WERI-Rb-1 (cell line): ENCODE data around the gene DCK.
"Not testable (repeated sequence)": the region's sequence is repeated elsewhere in the genome, so short reads cannot be mapped to it uniquely, and the experiment has no call there.

Source experiments
- DNase-seq: peaks from one replicate; pipeline ENCODE4 v3.0.0-alpha.2; 2020
- H3K27ac ChIP-seq: fragments of 250-450 bp; sonication (Bioruptor Pico); 2 replicates; pipeline ENCODE4 v1.5.1; 2020; ENCODE audit warnings: mild to moderate bottlenecking, moderate library complexity
- H3K27me3 ChIP-seq: fragments of 250-450 bp; sonication (Bioruptor Pico); 2 replicates; pipeline ENCODE4 v1.5.1; 2021; ENCODE audit warnings: mild to moderate bottlenecking, low read depth, moderate library complexity; ENCODE audit not compliant: insufficient read depth, severe bottlenecking
- H3K36me3 ChIP-seq: fragments of 250-450 bp; sonication (Bioruptor Pico); 2 replicates; pipeline ENCODE4 v1.5.1; 2020; ENCODE audit warnings: mild to moderate bottlenecking, moderate library complexity
- H3K4me3 ChIP-seq: 2 replicates; pipeline ENCODE4 v1.5.1; 2011; ENCODE audit warnings: low read depth, mild to moderate bottlenecking, control low read depth, low read length
- H3K9me3 ChIP-seq: fragments of 250-450 bp; sonication (Bioruptor Pico); 2 replicates; pipeline ENCODE4 v1.5.1; 2021; ENCODE audit warnings: mild to moderate bottlenecking, moderate library complexity; ENCODE audit not compliant: severe bottlenecking
- CTCF ChIP-seq: IDR thresholded peaks from 2 replicates; pipeline ENCODE4 v1.5.1; 2011; ENCODE audit warnings: low read depth, mild to moderate bottlenecking, control low read depth, inconsistent platforms, low read length

Gene DCK

GRCh38 chr4:70994387-70995099, 1.1 kb downstream of the DCK start:
- no peak for DNase-seq
- H3K4me3 ChIP-seq: peak overlapping the region; percentile 74
- H3K27me3 ChIP-seq: no peaks in the 10 kb centered on the region
- H3K27ac ChIP-seq: peak overlapping the region; percentile 91
- TF ChIP-seq CTCF: no peak
- peaks cover 33% of the 10 kb centered on the region for H3K36me3 ChIP-seq
- no peaks in the 10 kb centered on the region for H3K9me3 ChIP-seq

GRCh38 chr4:70996018-70996360, 2.5 kb downstream of the DCK start:
- H3K27ac ChIP-seq: no peak overlapping the region
- H3K27me3 ChIP-seq: no peaks in the 10 kb centered on the region
- H3K36me3 ChIP-seq: peaks cover 38% of the 10 kb centered on the region
- H3K9me3 ChIP-seq: no peaks in the 10 kb centered on the region
- H3K4me3 ChIP-seq: no peak overlapping the region
- no peak for DNase-seq
- TF ChIP-seq CTCF: no peak

- Histone ChIP-seq H3K9me3 (no peaks in the 10 kb centered on the region), H3K4me3 (no peak overlapping the region), H3K27me3 (no peaks in the 10 kb centered on the region), H3K27ac (no peak overlapping the region), H3K36me3 (peaks cover 42% of the 10 kb centered on the region)
- no peak for TF ChIP-seq CTCF
- DNase-seq: no peak
Measured at GRCh38 chr4:70997036-70997435, 3.6 kb downstream of the DCK start.

GRCh38 chr4:70997546-70997945, 4.1 kb downstream of the DCK start:
- Histone ChIP-seq H3K36me3 (peaks cover 42% of the 10 kb centered on the region), H3K27ac (no peak overlapping the region)

GRCh38 chr4:70999639-71000038, 6.2 kb downstream of the DCK start:
- H3K27ac ChIP-seq, DNase-seq, H3K9me3 ChIP-seq, H3K27me3 ChIP-seq, H3K4me3 ChIP-seq: not testable (repeated sequence)
- peaks cover 41% of the 10 kb centered on the region for H3K36me3 ChIP-seq

More at GRCh38 chr4:70997546-70997945, 4.1 kb downstream of the DCK start:
- TF ChIP-seq CTCF: no peak
- no peak for DNase-seq
- no peaks in the 10 kb centered on the region for H3K9me3 ChIP-seq
- H3K4me3 ChIP-seq: no peak overlapping the region
- no peaks in the 10 kb centered on the region for H3K27me3 ChIP-seq

- peaks cover 34% of the 10 kb centered on the region for H3K36me3 ChIP-seq
- not testable (repeated sequence) for H3K27me3 ChIP-seq, H3K27ac ChIP-seq, H3K9me3 ChIP-seq, H3K4me3 ChIP-seq, DNase-seq
Measured at GRCh38 chr4:71001363-71001762, 7.9 kb downstream of the DCK start.

GRCh38 chr4:71004281-71004851, 10.9 kb downstream of the DCK start:
- peaks cover 10% of the 10 kb centered on the region for H3K36me3 ChIP-seq
- no peaks in the 10 kb centered on the region for H3K27me3 ChIP-seq
- no peaks in the 10 kb centered on the region for H3K9me3 ChIP-seq
- H3K4me3 ChIP-seq: no peak overlapping the region
- DNase-seq: peak; percentile 15
- no peak for TF ChIP-seq CTCF
- H3K27ac ChIP-seq: no peak overlapping the region

GRCh38 chr4:71005025-71005424, 11.6 kb downstream of the DCK start:
- DNase-seq, H3K27me3 ChIP-seq, H3K27ac ChIP-seq, H3K9me3 ChIP-seq, H3K4me3 ChIP-seq, H3K36me3 ChIP-seq: not testable (repeated sequence)
